ENCODE results near the gene UBXN4.

UBXN4 gene

DNA sequence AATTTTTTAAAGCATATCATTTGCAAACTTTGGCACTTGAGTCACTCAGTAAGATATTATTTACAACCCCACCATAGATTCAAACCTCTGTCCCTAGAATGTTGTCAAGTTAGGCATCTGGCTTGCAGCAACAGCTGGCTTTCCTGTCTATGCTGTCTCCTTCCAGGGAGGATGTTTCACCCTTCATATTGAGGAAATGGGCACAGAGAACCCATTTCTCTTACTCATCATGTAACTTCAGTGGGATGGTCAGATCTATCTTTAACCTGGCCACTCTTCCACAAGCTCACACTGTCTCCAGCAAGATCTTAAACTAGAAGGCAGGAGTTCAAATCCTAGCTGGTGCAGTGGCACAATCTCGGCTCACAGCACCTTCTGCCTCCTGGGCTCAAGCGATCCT is 79.5 kb downstream of the UBXN4 start:
- H3K9me3 ChIP-seq (ENCODE audit: low read length): no peaks in the 10 kb centered on the region
- TF ChIP-seq EZH2 (IDR thresholded peaks at IDR 0.05; ENCODE audit: borderline replicate concordance, low read length) (no peak), CTCF (IDR thresholded peaks at IDR 0.05; ENCODE audit: low read length) (no peak)
- no peaks in the 10 kb centered on the region for H3K79me2 ChIP-seq (ENCODE audit: insufficient read depth, low read length)
- no peak overlapping the region for H3K4me3 ChIP-seq (ENCODE audit: low read depth, low read length, poor library complexity, severe bottlenecking)
- H3K4me1 ChIP-seq (ENCODE audit: insufficient read depth, low read length, severe bottlenecking): no peaks in the 10 kb centered on the region
- no peaks in the 10 kb centered on the region for H3K27me3 ChIP-seq (ENCODE audit: insufficient read depth, low read length)
- no peaks in the 10 kb centered on the region for H3F3A ChIP-seq (ENCODE audit: insufficient read depth, low read length)
- H3K4me2 ChIP-seq (ENCODE audit: low read length): no peak overlapping the region
- no peak overlapping the region for H3K9ac ChIP-seq (ENCODE audit: low read length)
- H2AFZ ChIP-seq (ENCODE audit: low read length): no peak overlapping the region
- H3K36me3 ChIP-seq (ENCODE audit: insufficient read depth, low read length): peaks cover 13% of the 10 kb centered on the region
- no peaks in the 10 kb centered on the region for H3K9me2 ChIP-seq (ENCODE audit: low read depth, low read length)
- H4K20me1 ChIP-seq (ENCODE audit: insufficient read depth, low read length): no peaks in the 10 kb centered on the region
- H3K27ac ChIP-seq (ENCODE audit: low read depth, low read length, poor library complexity, severe bottlenecking): no peak overlapping the region

- peaks cover 13% of the 10 kb centered on the region for H3K36me3 ChIP-seq (ENCODE audit: insufficient read depth, low read length)
- no peak overlapping the region for H3K4me3 ChIP-seq (ENCODE audit: low read depth, low read length, poor library complexity, severe bottlenecking)
- H3K9ac ChIP-seq (ENCODE audit: low read length): no peak overlapping the region
- no peak overlapping the region for H2AFZ ChIP-seq (ENCODE audit: low read length)
- no peaks in the 10 kb centered on the region for H3K9me3 ChIP-seq (ENCODE audit: low read length)
- no peak overlapping the region for H3K27ac ChIP-seq (ENCODE audit: low read depth, low read length, poor library complexity, severe bottlenecking)
- H4K20me1 ChIP-seq (ENCODE audit: insufficient read depth, low read length): no peaks in the 10 kb centered on the region
- no peak overlapping the region for H3K4me2 ChIP-seq (ENCODE audit: low read length)
- no peaks in the 10 kb centered on the region for H3K4me1 ChIP-seq (ENCODE audit: insufficient read depth, low read length, severe bottlenecking)
- H3F3A ChIP-seq (ENCODE audit: insufficient read depth, low read length): no peaks in the 10 kb centered on the region
- no peaks in the 10 kb centered on the region for H3K27me3 ChIP-seq (ENCODE audit: insufficient read depth, low read length)
- no peak for TF ChIP-seq CTCF (IDR thresholded peaks at IDR 0.05; ENCODE audit: low read length)
- no peak for TF ChIP-seq EZH2 (IDR thresholded peaks at IDR 0.05; ENCODE audit: borderline replicate concordance, low read length)
- H3K79me2 ChIP-seq (ENCODE audit: insufficient read depth, low read length): no peaks in the 10 kb centered on the region
- H3K9me2 ChIP-seq (ENCODE audit: low read depth, low read length): no peaks in the 10 kb centered on the region
Observed at GRCh38 chr2:135822855-135823254, 81.2 kb downstream of the UBXN4 start.

- no peak for TF ChIP-seq CTCF (IDR thresholded peaks at IDR 0.05; ENCODE audit: low read length)
- no peak for TF ChIP-seq EZH2 (IDR thresholded peaks at IDR 0.05; ENCODE audit: borderline replicate concordance, low read length)
- Histone ChIP-seq H3K4me2 (ENCODE audit: low read length) (no peak overlapping the region), H3K4me3 (ENCODE audit: low read depth, low read length, poor library complexity, severe bottlenecking) (no peak overlapping the region), H2AFZ (ENCODE audit: low read length) (no peak overlapping the region), H3K27ac (ENCODE audit: low read depth, low read length, poor library complexity, severe bottlenecking) (no peak overlapping the region), H3K4me1 (ENCODE audit: insufficient read depth, low read length, severe bottlenecking) (no peaks in the 10 kb centered on the region), H3K9me3 (ENCODE audit: low read length) (no peaks in the 10 kb centered on the region), H3K79me2 (ENCODE audit: insufficient read depth, low read length) (no peaks in the 10 kb centered on the region), H3F3A (ENCODE audit: insufficient read depth, low read length) (no peaks in the 10 kb centered on the region), H3K36me3 (ENCODE audit: insufficient read depth, low read length) (peaks cover 13% of the 10 kb centered on the region), H3K9ac (ENCODE audit: low read length) (no peak overlapping the region), H4K20me1 (ENCODE audit: insufficient read depth, low read length) (no peaks in the 10 kb centered on the region), H3K9me2 (ENCODE audit: low read depth, low read length) (no peaks in the 10 kb centered on the region), H3K27me3 (ENCODE audit: insufficient read depth, low read length) (no peaks in the 10 kb centered on the region)
Observed at GRCh38 chr2:135825131-135825530, 83.5 kb downstream of the UBXN4 start.

Measured in OCI-LY1 (cell line).